Measurements from ENCODE around the gene GALNT17.
"Not testable (repeated sequence)": the region's sequence is repeated elsewhere in the genome, so short reads cannot be mapped to it uniquely, and the experiment has no call there.

GALNT17 gene

DNA sequence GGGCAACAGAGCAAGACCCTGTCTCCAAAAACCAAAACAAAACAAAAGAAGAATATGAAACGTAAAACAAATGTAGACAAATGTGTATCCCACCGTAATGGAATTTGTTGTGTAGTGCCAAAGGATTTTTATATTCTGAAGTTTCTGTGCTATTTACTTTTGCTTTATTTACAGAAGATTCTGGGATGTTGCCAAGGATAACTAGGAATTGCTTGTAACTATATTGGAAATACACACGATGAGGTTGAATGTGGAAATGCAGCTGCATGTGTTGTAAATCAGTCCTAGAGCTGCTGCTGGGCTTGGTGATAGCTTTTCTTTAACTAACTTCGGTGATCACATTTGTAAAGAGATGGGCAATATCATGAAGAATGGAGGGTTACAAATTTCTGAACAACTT is 39.5 kb downstream of the GALNT17 start:
- DNase-seq, result no peak

DNA sequence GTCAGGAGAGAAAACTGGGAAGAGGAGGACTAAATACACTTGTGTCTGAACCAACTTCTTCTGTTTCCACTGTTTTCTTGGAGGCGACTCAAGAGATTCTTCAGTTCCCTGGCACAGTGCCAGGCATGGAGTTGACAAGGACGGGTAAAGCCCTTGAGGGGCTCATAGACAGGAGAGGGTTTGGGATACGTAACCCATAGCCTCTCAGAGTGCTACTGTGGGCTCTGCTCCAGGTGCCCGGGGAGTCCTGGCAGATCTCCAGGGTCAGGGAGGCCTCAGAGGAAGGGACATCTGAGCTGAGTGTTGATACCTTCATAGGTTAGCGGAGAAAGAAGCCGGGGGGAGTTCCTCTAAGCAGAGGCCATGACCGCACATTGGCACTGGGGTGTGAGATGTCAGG is 42.0 kb downstream of the GALNT17 start:
- DNase-seq, result peak; percentile 1

DNA sequence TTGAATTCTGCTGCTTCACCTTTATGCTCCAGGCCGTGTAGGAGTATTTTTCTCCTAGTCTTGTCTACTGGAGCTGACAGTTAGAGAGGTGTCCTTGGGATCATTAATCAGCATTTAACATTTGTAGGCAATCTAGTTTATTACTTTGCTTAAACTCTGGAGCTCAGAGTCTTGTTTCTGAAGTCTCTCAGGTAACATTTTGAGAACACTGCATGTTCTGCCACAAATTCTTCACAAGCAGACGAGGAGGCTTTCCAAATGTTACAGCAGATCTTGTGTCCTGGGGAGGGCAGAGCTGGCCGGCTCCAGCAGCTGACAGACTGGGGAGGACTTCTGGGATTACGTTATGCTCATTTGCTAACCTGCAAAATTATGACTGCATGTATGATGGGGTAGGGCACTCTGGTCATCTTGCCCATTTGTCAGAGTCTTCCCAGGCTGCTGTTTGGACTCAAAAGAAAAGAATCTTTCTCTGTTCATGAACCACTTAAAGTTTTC is 50.5 kb downstream of the GALNT17 start:
- no peak for DNase-seq

DNA sequence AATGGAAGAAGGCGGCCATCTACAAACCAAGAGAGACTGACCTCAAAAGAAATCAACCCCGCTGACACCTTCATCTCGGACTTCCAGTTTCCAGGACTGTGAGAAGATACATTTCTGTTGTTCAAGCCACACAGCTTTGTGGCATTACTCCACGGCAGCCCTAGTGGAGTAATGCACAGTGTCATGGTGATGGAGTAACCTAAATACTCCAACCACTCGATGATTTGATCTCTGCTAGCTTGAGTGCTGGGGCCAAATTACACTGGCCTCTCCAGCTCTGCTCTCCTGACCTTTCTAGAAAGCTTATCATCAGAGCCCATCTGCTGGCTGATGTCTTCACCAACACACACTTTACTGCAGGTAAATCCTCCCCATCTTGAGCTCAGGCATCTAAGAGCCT is 52.2 kb downstream of the GALNT17 start:
- DNase-seq, result no peak

DNA sequence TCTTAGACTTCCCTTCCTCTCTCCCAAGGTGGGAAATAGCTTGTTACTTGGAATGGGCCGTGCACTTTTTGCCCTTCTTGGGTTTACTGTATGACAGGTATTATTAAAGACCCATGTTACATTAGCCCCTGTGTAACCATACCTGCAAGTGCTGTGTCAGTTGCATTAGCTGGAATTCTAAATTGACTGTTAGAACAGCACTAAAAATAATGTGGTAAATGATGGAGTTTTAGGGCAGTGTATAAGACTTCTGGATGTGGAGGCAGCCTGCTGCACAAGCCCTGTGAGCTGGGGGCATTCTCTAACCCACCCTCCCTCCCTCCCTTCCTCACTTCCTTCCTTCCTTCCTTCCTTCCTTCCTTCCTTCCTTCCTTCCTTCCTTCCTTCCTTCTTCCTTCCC is 52.7 kb downstream of the GALNT17 start:
- no peak for DNase-seq

DNA sequence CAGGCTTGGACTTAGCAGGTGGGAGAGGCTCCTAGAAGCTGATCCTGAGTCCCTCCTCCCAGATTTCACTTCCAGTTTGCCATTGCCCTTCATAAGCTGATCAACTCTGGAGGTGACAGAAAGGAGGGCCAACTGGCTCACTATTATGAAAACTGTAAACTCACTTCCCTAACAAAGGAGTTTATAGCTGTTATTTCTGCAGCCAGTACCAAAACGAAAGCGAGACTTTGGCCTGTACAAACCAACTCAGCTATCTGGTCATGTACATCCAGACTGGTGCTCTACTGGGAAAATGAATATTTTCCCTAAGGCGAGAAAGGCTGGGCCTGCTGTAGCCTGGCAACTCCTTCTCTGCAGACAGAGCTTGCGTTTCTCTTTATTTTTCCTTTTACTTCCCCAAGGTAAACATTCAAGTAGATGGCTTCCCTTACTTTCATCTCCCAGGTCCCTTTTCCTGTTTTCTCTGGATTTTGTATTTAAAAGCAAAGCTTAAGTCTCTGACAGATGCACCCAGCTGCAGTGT is 54.7 kb downstream of the GALNT17 start:
- no peak for DNase-seq

DNA sequence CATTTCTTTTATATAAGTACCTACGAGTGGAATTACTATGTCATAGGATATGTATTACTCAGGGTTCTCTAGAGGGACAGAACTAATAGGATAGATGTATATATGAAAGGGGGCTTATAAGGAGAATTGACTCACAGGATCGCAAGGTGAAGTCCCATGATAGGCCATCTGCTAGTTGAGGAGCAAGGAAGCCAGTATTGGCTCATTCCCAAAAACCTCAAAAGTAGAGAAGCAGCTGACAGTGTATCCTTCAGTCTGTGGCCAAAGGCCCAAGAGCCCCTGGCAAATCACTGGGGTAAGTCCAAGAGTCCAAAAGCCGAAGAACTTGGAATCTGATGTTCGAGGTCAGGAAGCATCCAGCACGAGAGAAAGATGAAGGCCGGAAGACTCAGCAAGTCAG is 59.8 kb downstream of the GALNT17 start:
- no peak for DNase-seq

DNA sequence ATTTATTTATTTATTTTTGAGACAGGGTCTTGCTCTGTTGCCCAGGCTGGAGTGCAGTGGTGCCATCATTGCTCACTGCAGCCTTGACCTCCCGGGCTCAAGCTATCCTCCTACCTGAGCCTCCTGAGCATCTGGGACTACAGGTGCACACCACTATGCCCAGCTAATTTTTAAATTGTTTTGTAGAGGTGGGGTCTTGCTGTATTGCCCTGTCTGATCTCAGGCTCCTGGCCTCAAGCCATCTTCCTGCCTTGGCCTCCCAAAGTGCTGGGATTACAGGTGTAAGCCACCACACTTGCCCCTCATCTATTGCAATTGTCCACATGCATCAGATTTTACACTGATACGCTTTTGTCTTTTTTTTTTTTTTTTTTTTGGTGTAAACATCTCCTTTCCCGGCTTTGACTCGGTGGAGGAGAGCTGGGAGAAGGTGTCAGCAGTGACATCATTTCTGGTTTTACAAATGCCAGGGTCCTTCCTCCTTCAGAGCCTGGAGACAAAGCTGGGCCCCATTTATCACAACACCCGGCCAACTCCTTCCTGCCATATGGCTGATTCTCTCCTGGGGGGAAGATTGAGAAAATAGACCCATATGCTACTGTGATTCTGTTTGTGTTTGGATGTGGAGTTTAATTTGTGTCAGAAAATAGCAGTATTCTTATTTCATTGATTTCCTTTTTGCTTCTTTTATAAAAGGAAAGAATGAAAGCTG is 61.3 kb downstream of the GALNT17 start:
- DNase-seq, result no peak

DNA sequence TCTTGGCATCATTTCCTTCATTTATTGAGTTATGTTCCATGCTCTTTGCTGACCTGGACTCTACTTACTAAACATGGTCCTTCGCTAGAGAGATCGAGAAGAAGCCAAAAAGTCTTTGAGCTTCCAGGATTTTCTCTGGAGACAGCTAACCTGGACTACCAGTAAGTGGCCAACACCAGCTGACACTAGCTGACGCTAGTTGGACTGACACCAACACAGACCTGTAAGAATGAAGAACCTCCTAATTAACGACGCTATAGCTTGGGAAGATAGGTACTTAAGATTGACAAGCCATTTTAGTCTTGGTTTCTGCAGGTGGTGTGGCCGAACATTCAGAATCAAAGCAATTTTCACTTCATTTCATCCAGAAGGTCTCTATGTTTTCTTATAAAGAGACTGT is 66.4 kb downstream of the GALNT17 start:
- DNase-seq, result no peak

DNA sequence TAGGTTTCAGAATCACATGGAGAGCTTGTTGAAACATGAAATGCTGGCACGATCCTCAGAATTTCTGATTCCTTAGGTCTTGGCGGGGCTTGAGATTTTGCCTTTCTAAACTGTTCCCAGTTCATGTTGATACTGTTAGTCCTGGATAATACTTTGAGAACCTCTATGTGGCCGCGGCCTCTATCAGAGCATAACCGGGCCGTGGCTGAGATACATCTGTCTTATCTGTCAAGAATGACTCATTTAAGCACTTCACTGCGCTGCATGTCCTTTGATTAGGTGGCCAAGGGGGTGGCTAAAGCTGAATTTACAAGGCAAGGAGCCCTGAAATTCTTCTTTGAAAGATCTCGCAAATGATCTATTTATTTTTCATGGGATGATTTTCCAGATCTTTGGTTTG is 66.9 kb downstream of the GALNT17 start:
- DNase-seq, result no peak

DNA sequence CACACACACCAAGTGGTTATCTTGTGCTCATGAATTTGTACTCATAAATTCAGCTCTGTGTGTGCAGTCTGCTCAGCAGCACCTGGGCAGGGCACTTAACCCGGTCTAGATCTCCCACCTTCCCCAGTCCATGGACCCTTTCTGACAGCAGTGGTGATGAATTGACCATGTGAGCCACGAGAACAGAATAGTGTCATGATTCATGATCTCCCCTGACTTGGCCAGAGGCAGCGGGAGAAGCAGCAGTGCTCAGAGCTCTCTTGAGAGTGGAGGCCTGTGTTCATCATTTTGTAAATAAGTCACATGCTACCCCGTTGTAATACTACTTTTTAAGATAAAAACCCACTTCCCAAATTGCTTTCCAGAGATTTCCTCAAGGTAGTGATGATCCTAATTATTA is 74.2 kb downstream of the GALNT17 start:
- no peak for DNase-seq

DNA sequence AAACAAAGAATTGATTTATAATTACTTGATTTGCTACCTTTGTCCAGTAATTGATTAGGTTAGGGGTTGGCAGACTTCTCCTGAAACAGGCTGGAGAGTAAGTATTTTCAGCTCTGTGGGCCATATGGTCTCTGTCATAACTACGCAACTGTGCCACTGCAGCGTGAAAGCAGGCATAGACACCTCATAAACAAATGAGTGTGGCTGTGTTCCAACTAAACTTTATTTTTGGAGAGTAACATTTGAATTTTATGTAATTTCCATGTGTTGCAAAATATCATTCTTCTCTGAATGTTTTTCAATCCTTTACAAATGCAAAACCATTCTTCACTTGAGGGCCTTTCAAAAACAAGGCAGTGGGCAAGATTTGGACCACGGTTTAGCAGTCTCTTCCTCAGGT is 76.9 kb downstream of the GALNT17 start:
- DNase-seq, result no peak

DNA sequence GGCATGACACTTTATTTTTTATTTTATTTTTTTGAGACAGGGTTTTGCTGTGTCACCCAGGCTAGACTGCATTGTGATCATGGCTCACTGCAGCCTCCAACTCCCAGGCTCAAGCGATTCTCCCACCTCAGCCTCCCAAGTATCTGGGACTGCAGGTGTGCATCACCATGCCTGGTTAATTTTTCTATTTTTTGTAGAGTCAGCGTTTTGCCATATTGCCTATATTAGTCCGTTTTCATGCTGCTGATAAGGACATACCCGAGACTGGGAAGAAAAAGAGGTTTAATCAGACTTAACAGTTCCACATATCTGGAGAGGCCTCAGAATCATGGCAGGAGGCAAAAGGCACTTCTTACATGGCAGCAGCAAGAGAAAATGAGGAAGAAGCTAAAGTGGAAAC is 77.5 kb downstream of the GALNT17 start:
- not testable (repeated sequence) for DNase-seq

DNA sequence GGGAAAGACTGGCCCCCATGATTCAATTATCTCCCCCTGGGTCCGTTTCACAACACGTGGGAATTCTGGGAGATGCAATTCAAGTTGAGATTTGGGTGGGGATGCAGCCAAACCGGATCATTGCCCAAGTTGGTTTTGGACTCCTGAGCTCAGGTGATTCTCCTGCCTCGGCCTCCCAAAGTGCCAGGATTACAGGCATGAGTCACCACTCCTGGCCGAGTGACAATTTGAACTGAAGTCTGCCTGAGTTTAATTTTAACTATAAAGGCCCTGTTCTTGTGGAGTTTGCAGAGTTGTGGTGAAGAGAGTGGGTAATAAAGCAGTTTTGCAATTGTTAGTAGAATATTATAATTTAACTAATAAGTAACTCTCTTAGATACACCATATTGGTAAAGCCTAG is 78.3 kb downstream of the GALNT17 start:
- no peak for DNase-seq

DNA sequence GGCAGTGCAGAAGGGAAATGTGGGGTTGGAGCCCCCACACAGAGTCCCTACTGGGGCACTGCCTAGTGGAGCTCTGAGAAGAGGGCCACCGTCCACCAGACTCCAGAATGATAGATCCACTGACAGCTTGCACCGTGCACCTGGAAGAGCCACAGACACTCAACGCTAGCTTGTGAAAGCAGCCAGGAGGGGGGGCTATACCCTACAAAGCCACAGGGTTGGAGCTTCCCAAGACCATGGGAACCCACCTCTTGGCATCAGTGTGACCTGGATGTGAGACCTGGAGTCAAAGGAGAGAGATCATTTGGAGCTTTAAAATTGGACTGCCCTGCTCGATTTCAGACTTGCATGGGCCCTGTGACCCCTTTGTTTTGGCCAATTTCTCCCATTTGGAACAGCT is 80.5 kb downstream of the GALNT17 start:
- not testable (repeated sequence) for DNase-seq

DNA sequence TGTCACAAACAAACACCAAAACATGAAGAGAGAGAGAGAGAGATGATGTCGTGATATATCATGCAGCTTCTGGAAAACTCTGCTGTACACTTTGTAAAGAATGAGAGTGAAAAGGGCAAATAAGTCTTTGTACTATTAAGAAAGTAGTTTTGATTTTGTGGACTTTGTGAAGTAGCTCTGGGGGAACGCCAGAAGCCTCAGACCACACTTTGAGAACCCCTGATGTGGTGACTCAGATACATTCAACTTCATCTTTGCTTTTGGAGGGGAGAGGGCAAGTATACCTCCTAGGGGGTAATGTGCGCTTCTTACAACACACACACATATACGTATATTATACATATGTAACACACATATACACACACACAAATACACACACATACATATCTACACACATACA is 84.3 kb downstream of the GALNT17 start:
- DNase-seq, result no peak

DNA sequence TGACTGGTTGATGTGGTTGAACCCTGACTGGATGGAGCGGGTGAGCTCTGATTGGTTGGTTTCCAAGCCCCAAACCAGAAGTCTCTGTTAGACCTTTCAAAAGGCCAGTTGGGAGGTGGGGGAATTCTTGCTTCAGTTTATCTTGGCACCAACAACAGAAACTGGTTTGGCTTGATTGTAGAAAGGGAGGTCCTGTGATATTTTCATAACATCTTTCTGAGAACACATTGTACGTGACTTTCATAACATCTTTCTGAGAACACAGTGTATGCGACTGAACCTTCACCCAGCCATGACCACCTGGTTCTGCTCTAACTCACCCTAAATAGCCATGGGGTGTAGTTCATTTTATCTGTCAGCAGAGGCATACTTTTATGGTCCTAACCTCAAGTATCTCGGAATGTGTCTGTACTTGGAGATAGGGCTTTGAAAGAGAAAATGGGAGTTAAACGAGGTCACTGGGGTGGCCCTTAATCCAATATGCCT is 88.3 kb downstream of the GALNT17 start:
- DNase-seq, result no peak

DNA sequence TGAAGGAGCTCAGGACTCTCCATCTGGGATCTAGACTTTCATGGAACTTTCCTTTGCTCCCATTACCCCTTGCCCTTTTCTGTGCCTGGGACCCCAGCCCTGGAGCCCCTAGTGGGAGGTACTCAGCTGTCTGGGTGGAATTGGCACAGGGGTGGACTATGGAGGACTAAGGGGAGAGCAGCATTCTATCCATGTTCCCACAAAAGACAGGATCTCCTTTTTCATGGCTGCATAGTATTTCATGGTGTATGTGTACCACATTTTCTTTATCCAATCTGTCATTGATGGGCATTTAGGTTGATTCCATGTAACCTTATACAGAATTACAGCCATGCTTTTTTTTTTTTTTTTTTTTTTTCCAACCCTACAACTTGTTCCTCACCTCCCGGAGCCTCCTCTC is 89.1 kb downstream of the GALNT17 start:
- no peak for DNase-seq

DNA sequence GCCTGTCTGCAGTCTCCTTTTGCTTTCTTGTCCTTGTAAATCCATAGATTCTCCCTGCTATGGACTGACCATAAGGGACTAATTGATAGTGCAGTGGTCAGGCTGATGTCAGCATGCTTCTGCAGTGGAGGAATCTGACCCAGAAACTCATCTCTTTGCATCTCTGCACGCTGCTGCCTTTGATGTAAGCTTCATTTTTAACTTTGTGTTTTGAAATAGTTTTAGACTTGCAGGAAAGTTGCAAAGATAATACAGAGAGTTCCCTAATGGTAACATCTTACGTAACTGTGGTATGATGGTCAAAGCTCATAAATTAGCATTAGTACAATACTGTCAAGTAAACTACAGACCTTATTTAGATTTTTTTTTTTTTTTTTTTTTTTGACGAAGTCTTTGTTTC is 89.6 kb downstream of the GALNT17 start:
- DNase-seq, result no peak

DNA sequence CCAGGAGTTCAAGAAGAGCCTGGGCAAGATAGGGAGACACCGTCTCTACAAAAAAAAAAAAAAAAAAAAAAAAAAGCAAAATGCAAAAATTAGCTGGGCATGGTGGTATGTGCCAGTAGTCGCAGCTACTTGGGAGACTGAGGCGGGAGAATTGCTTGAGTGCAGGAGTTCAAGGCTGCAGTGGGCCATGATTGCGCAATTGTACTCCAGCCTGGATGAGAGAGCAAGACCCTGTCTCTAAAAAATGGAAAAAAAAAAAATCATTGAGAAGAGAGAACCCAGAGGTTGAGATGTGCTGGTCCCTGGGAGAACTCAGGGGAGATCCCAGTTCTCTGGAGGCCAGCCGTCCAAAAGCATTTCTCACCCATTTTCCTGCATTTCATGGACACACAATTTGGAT is 95.2 kb downstream of the GALNT17 start:
- DNase-seq, result no peak

DNA sequence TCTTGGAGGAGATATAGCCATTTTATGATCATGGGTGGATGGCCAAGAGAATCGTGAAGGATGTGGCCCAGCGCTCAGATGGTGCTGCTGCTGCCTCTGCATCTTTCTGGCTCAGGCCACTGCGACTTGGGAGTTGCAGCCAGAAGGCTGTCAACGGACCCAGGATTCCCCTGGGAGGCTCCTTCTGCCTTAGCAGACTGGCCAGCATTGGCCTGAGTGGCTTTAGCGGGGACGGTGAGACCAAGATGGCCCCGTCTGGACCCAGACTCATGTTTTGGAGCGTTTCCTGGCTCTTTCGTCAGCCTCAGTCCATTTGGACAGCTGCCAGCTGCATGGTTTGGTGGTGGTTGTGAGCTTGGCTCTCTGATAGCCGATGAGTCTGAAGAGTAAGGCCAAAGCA is 97.2 kb downstream of the GALNT17 start:
- DNase-seq, result no peak

DNA sequence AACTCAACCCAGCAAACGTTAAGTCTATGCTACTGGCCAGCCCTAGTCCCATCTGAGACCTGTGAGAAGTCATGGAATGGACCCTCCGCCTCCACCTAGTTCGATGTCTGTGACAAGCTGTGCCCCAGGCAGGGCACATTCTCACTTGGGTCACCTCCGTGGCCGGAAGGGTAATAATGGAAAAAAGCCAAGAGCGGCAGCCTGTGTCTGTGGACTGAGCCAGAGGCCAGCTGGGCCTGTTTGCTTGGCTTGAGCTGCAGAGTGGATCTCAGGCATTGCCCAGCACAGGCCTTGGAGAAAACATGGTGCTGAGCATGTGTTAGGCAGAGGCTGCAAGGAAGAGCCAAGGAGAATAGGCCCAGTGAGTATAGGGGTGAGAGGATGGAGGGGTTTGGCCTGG is 97.8 kb downstream of the GALNT17 start:
- DNase-seq, result no peak

DNA sequence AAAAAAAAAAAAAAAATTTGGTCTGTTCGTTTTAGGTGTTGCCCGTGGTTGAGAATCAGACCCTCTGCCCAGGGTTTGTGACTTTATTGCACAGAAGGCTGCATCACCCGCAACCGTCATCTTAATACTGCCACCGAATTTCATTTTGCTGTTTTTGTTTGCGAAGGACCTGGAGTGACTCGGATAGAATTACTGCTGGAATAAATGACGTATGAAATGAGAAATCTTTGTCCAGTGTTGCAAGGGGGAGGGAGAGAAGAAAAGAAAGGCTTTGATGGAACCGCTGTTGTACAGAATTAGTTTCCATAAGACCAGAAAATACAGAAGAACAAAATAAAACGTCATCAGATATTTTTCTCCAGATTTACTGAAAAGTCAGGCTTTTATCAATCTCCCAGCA is 103.3 kb downstream of the GALNT17 start:
- no peak for DNase-seq

DNA sequence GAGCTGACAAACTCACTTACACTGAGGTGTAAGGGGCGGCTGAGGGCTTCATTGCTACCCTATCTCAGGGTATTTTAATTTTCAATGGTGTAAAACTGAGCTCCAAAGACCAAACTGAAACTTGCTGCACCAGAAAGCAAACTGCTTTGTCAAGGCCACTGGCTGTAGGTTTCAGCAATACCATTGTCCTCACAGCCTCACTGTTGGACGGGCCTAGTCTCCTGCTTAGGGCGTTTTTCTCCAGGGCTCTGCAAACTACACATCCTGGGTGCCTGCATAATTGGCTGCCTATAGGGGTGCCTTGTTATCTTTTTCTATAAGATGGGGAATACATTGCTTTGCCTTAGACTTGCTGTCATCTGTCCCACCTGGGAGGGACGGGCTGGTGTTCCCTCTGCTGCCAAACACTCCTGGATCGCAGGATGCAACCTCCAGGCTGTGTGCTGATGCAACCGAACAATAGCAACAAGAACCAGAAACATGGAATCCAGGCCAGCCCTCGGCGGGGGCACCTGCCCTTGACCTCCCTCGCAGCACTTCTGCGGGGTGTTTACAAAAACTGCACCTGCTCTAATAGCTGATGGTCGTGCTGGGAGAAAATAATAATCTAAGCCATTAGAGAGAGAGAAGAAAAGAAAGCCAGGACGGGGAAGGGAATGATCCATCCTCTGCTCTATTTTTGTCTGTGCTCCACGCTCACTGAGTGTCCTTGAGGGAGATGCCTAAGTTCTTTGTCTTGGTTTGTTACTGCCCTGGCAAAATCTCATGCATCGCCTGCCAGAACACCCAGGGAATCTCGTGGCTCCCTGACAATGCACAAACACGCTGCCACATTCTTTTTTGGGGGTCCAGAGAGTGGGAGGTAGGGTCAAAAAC is 104.5 kb downstream of the GALNT17 start:
- no peak for DNase-seq
